ENCODE results near the gene PTPRS.

The PTPRS gene

GRCh38 chr19:5321066-5321642, 19.5 kb downstream of the PTPRS start:
- no peak overlapping the region for H3K4me3 ChIP-seq (ENCODE audit: low read depth, low read length)
- no peak for TF ChIP-seq CTCF (IDR thresholded peaks at IDR 0.05; ENCODE audit: low read depth, low read length)
- no peak for DNase-seq (ENCODE audit: low read depth, low spot score)
- in situ Hi-C loops (cut with HindIII; ENCODE audit: low sequenced_read_pairs): no loop called here

- in situ Hi-C loops (cut with HindIII; ENCODE audit: low sequenced_read_pairs): no loop called here
- TF ChIP-seq CTCF (IDR thresholded peaks at IDR 0.05; ENCODE audit: low read depth, low read length): no peak
- no peak for DNase-seq (ENCODE audit: low read depth, low spot score)
- H3K4me3 ChIP-seq (ENCODE audit: low read depth, low read length): no peak overlapping the region
Measured at GRCh38 chr19:5319516-5319915, 21.1 kb downstream of the PTPRS start.

- no peak for DNase-seq (ENCODE audit: low read depth, low spot score)
- in situ Hi-C loops (cut with HindIII; ENCODE audit: low sequenced_read_pairs): no loop called here
- H3K4me3 ChIP-seq (ENCODE audit: low read depth, low read length): no peak overlapping the region
- no peak for TF ChIP-seq CTCF (IDR thresholded peaks at IDR 0.05; ENCODE audit: low read depth, low read length)
Measured at GRCh38 chr19:5318306-5318705, 22.3 kb downstream of the PTPRS start.

GRCh38 chr19:5317321-5317720, 23.3 kb downstream of the PTPRS start:
- TF ChIP-seq CTCF (IDR thresholded peaks at IDR 0.05; ENCODE audit: low read depth, low read length): no peak
- H3K4me3 ChIP-seq (ENCODE audit: low read depth, low read length): no peak overlapping the region
- in situ Hi-C loops (cut with HindIII; ENCODE audit: low sequenced_read_pairs): no loop called here
- DNase-seq (ENCODE audit: low read depth, low spot score): no peak

- TF ChIP-seq CTCF (IDR thresholded peaks at IDR 0.05; ENCODE audit: low read depth, low read length): no peak
Measured at GRCh38 chr19:5316138-5316537, 24.5 kb downstream of the PTPRS start.

GRCh38 chr19:5314907-5315298, 25.7 kb downstream of the PTPRS start:
- no peak for TF ChIP-seq CTCF (IDR thresholded peaks at IDR 0.05; ENCODE audit: low read depth, low read length)
- DNase-seq (ENCODE audit: low read depth, low spot score): no peak
- in situ Hi-C loops (cut with HindIII; ENCODE audit: low sequenced_read_pairs): no loop called here
- no peak overlapping the region for H3K4me3 ChIP-seq (ENCODE audit: low read depth, low read length)

More at GRCh38 chr19:5316138-5316537, 24.5 kb downstream of the PTPRS start:
- in situ Hi-C loops (cut with HindIII; ENCODE audit: low sequenced_read_pairs): no loop called here
- H3K4me3 ChIP-seq (ENCODE audit: low read depth, low read length): no peak overlapping the region
- no peak for DNase-seq (ENCODE audit: low read depth, low spot score)

All from astrocyte of the spinal cord (primary cell).